Left renal pelvis (tissue), 4 donors: ENCODE data around the gene P3H4. TPM values are rescaled to one million over a fixed set of nuclear protein-coding genes. Genes with fewer than 3 reads are reported as not detected.
"Not testable (repeated sequence)": the region's sequence is repeated elsewhere in the genome, so short reads cannot be mapped to it uniquely, and the experiment has no call there.

Source experiments
- DNase-seq, 4 donors: peaks; one replicate each; pipeline ENCODE4 v3.0.0-alpha.2; 2013; ENCODE audit warnings: low read depth in 4 of 4, low spot score in 3 of 4
- polyA plus RNA-seq, 4 donors: library from polyadenylated mRNA; unstranded; fragments of 120-200 nt; gene quantifications; one replicate each; pipeline ENCODE4 v1.2.1, GENCODE V29; 2013; ENCODE audit not compliant: insufficient read length in 4 of 4

The P3H4 gene
- polyA plus RNA-seq, result 10 to 100 TPM; 33.9 to 49.4 (median 39.8) TPM

- DNase-seq, result peak in 1 of 4 donors; percentile 60
Measured at GRCh38 chr17:41811549-41812380, at the start of gene P3H4. TSS of gene P3H4 (minus strand) at chr17:41811949. CDS start at chr17:41811915, 34 bp downstream.

DNA sequence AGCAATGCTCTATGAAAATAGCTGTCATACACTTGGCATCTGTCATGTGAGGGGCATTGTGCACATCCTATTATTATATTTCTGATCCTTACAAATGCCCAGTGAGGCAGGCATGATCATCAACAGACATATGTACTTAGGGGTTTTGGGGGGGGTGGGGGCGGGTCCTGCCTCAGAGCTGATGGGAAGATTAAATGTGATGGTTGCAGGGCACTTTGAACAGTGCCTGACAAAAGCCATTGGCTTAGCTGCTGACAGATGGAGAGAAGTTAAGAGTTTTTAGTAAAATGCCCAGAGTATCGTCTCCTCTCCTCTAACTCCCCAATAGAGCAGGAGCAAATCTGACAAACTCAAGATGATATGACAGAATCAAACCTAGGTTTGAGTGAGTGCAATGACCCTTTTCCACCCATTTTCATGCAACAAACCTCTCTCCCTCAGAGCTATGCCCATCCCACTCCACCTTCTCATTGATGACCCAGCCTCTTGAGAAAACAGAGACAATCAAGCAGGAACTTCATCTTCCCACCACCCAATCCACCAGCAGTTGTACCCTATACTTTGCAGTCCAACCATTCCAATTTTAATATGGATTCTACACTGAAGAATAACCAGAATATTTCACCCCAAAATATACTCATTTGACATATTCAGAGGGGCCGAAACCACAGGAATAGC lies 48.6 kb upstream of the P3H4 start:
- no peak for DNase-seq

DNA sequence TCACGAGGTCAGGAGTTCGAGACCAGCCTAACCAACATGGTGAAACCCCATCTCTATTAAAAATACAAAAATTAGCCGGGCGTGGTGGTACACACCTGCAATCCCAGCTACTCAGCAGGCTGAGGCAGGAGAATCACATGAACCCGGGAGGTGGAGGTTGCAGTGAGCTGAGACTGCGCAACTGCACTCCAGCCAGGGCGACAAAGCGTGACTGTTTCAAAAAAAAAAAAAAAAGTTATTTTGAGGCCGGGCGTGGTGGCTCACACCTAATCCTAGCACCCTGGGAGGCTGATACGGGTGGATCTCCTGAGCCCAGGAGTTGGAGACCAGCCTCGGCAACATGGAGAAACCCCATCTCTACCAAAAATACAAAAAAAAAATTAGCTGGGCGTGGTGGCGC lies 39.6 kb upstream of the P3H4 start:
- not testable (repeated sequence) for DNase-seq

DNA sequence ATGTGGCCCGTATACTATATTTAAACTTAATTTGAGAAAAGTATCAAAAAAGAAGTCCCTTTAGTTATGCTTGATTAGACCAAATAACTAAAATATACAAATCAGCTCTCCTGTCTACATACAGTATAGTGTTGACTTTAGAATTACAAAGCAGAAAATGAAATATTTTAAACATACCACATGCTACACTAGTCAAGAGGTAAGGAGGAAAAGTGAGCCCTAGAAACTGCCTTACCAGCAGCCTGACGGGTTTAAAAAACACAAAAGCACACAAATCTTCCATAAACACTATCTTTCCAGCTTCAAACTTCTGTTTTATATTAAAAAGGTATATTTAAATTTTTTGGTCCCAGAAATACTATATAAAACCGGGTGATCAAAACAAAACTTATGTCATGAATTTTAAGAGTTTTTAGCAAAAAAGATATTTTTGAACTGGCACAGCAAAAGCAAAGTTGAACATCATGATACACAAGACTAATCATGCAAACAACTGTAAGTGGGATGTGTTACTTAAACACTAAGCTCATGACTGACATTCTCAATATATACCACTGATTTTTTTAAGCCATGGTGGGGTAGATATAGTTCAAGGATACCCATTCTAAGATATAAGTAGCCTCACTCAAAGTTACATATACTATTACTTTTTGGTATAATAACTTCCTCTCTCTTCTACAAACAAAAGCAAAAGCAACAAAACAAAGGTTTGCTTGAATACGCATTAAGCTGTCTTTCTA lies 37.7 kb upstream of the P3H4 start:
- no peak for DNase-seq

DNA sequence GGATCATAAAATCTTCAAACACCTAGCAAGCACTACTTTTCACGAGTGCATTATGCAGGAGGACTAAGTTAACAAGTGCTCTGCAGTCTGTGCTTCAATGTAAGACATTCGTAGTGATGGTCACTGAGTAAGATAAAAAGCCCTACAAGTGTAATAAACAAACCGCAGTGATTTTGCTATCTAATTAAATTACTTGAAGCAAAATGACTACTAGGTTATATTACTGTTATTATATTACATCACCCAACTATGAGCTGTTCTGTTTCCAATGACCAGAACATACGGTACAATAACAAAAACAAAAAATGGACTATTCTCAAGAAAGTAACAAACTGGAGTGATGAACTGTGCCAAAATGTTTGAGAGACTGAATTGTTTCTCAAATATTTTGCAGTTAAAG lies 37.0 kb upstream of the P3H4 start:
- DNase-seq, result no peak

DNA sequence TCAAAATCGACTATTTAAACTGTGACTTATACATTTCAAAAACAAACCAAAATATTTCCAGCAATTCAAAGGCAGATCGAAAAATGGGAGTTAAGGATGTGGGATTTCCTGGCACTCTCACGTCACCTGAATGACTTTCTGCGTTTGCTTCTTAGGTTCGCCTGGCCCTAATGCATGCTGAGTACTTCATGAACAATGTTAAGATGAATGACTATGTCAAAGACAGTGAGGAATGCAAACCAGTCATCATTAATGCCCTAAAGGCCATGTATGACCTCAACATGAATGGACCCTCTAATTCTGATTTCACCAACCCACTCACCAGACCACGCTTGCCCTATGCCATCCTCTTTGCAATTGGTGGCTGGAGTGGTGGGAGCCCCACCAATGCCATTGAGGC lies 33.2 kb upstream of the P3H4 start:
- no peak for DNase-seq

DNA sequence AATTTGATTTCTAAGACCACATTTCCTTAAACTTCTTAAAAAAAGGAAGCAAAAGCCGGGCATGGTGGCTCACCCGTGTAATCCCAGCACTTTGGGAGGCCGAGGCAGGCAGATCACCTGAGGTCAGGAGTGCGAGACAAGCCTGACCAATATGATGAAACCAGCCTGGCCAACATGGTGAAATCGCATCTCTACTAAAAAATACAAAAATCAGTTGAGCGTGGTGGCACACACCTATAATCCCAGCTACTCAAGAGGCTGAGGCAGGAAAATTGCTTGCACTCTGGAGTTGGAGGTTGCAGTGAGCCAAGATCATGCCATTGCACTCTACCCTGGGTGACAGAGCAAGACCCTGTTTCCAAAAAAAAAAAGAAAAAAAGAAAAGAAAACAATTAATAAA lies 29.0 kb upstream of the P3H4 start:
- DNase-seq, result not testable (repeated sequence)

DNA sequence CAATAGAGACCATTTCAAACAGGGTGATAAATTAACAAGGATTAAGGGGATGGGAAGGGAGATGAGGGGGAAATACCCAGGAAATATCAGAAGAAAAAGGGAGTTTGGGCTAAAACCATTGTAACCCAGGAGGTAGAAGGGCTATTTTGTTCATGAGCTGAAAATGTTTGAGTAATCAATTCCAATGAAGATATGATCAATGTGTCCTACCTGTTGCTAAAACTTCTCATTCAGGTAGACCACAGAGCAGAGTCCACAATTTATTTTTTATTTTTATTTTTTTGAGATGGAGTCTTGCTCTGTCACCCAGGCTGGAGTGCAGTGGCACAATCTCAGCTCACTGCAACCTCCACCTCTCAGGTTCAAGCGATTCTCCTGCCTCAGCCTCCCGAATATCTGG lies 27.7 kb upstream of the P3H4 start:
- not testable (repeated sequence) for DNase-seq

DNA sequence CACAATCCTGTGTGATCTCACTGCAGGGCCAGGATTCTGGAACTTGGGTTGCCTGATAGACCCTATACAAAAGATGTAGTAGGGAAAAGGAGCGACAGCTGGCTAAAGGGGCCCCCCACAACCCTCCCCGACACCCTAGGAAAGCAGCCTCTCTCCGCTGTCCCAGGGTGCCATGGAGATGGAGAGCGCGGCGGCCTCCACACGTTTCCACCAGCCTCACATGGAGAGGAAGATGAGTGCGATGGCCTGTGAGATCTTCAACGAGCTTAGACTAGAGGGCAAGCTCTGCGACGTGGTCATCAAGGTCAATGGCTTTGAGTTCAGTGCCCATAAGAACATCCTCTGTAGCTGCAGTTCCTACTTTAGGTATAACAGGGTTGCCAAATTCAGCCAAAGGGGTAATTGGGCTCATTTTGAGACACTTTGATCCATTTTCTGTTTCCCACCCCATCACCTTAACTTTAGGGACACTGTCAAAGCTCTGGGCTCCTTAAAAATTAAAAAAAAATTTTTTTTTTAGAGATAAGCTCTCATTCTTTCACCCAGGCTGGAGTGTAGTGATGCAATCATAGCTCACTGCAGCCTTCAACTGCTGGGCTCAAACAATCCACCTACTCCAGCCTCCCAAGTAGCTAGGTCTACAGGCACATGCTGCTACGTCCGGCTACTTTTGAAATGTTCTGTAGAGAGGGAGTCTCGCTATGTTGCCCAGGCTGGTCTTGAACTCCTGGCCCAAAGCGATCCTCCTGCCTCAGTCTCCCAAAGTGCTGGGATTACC lies 26.2 kb upstream of the P3H4 start, which contains the start of gene KLHL10:
Gene KLHL10 (plus strand): TSS at position 65 of the 778 bp plus-strand sequence. CDS start 108 bp downstream, at position 173.
- no peak for DNase-seq

DNA sequence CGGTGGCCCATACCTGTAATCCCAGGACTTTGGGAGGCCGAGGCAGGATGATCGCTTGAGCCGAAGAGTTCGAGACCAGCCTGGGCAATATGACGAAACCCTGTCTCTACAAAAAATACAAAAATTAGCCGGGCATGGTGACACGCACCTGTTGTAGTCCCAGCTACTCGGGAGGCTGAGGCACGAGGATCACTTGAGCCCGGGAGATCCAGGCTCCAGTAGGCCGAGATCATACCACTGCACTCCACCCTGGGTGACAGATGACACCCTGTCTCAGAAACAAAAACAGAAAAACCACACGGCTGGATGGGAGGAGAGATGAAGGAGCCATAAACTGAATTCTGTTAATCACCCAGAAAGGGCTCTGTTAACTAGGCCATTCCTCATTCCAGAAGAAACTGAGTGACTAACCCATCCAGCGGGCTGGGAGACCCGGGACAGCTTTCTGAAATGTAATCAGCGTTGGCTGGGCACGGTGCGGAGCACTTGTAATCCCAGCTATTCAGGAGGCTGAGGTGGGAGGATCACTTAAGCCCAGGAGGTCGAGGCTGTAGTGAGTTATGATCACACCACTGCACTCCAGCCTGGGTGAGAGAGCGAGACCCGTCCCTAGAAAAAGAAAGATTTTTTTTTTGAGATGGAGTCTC lies 24.9 kb upstream of the P3H4 start:
- no peak for DNase-seq

DNA sequence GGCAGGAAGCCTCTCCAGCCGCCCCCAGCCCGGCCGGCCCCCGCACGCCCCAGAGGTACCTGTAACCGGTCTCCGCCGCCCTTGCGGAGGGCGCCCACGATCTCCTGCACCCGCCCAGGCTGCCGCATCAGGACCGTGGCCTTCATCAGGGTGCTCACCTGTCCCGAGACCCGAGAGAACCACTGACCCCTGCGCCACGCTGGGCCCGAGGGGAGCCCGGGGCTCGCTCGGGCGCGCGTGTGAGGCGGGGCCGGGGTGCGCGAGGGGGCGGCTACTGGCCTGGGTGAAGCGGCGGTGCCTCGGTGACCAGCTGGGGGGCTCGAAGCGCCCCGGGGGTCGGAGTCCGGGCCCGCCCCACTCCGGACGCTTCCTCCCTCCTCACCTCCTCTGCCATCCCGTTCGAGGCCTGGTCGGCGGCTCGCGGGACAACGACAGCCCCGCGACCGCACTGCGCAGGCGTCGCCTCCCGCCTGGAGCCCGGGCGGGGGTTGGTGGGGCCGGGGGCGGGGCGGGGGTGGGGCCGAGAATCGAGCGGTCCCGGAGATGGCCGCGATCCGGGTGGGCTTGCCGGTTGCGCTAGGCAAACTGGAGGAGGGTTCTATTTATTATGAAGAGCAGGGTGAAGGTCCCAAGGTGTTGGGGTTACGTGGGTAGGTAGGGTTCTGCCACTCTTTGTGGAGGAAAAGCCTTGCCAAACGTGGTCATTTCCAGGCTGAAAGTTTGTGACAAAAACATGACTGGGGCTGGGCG lies 24.2 kb upstream of the P3H4 start, which contains the start of gene NT5C3B:
Gene NT5C3B (minus strand): TSS at position 433 of the 750 bp plus-strand sequence. CDS start 39 bp downstream, at position 394.
- DNase-seq, result no peak

DNA sequence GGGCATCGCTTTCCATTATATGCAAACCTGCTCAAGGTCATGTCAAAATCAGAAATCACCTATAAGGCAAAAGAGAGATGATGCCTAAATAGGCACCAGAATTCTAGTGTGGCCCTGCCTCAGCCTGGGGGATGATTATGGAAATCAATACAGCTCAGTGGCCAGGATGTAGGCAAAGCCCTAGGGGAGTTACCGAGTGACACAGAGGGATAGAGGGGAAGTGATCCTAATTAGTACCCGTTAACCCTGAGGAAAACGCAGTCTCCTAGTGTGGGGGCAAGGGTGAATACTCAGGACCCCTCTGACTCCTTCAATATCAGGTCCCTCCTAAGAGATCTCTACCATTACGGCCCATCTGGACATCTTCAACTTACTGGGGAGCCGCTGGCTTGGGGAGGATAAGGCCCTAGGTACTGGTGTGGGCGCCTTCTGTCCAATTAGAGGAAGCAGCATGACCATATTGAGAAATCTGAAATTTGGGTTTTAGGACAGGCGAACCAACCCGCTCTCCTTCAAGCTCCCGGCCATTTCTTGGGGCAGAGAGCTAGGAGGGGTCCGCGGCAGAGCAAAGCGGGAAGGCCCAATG lies 23.6 kb upstream of the P3H4 start:
- DNase-seq, result no peak

- DNase-seq, result not testable (repeated sequence)
Measured at GRCh38 chr17:41829961-41830360, 18.2 kb upstream of the P3H4 start.

GRCh38 chr17:41825175-41825845 lies 13.6 kb upstream of the P3H4 start:
- DNase-seq, result no peak

DNA sequence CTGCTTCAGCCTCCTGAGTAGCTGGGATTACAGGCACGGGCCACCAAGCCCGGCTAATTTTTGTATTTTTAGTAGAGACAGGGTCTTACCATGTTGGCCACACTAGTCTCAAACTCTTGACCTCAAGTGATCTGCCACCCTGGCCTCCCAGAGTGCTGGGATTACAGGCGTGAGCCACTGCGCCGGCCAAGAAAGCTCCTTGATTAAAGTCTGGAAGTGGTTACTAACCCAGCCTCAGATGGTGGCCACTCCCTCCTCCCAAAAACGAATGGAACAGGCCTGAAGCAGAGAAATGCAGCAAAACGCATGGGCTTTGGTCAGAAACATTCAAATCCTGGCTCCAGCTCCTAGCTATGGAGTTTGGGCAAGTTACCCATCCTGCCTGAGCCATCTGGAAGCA lies 12.3 kb upstream of the P3H4 start:
- no peak for DNase-seq

DNA sequence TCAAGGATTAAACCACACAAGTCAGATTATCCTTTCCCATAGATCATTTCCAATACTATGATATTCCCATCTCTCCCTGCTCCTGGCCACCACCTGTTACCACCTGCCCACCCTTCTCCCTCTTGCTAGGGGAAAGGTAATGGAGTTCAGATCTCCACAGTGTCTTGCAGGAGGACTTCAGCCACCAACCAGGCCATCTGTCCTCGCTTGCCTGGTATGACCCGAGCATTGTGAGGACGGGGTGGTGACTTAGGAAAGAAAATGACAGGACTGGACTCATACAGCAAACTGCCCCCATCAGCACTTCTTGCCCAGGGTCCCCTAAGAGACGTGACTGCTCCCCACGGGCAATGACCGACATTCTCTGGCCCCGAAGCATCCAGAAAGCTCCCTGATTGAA lies 11.8 kb upstream of the P3H4 start:
- no peak for DNase-seq

GRCh38 chr17:41823141-41823524 lies 11.4 kb upstream of the P3H4 start:
- no peak for DNase-seq
